SK-N-SH (cell line): ENCODE data around the gene NRM. TPM values are rescaled to one million over a fixed set of nuclear protein-coding genes. Genes with fewer than 3 reads are reported as not detected.
"Not testable (repeated sequence)": the region's sequence is repeated elsewhere in the genome, so short reads cannot be mapped to it uniquely, and the experiment has no call there.

Source experiments
- CTCF ChIA-PET: fragments of 300-600, 350-600 bp; formaldehyde crosslinking; extraction: SDS; loops from one replicate; lab custom pipeline; 2021; lab: Yijun Ruan, JAX
- POLR2A ChIA-PET: fragments of 350-600 bp; sonication (Branson Sonifier 250); formaldehyde crosslinking; extraction: SDS; loops from one replicate; lab custom pipeline; 2020; ENCODE audit warnings: antibody characterized with exemption, inconsistent platforms; lab: Yijun Ruan, JAX
- DNase-seq: peaks from one replicate; pipeline ENCODE4 v3.0.0; 2012
- H2AFZ ChIP-seq: fragments of 200-600 bp; sonication (generic); 2 replicates; pipeline ENCODE4 v1.8.1; 2016; ENCODE audit warnings: antibody characterized with exemption, mild to moderate bottlenecking, low read depth
- H3F3A ChIP-seq: fragments of 200-600 bp; sonication (generic); replicated peaks from 2 replicates; pipeline ENCODE3; 2016; ENCODE audit warnings: antibody characterized with exemption, mild to moderate bottlenecking; ENCODE audit not compliant: insufficient read depth
- H3K27ac ChIP-seq, 2 experiments: fragments of 200-500 bp in 1 of 2; fragments of 200-600 bp in 1 of 2; sonication (Bioruptor generic) in 1 of 2; sonication (generic), shearing (Covaris generic) in 1 of 2; 2 replicates each; pipeline versions ENCODE4 v1.5.1 to v1.6.1; 2014 to 2016; ENCODE audit warnings: low read depth in 2 of 2, inconsistent platforms in 1 of 2, low read length in 1 of 2, mild to moderate bottlenecking in 1 of 2, mixed read lengths in 1 of 2
- H3K27me3 ChIP-seq: fragments of 200-600 bp; sonication (generic), shearing (Covaris generic); 2 replicates; pipeline ENCODE4 v1.6.1; 2016; ENCODE audit warnings: mixed run types; ENCODE audit not compliant: insufficient read depth
- H3K36me3 ChIP-seq, 2 experiments: fragments of 200-500 bp in 1 of 2; fragments of 200-600 bp in 1 of 2; sonication (Bioruptor generic) in 1 of 2; sonication (generic) in 1 of 2; replicated peaks in 1 of 2; 2 replicates each; pipeline versions ENCODE3 to v1.5.1; 2014 to 2016; ENCODE audit warnings: low read length in 1 of 2, mild to moderate bottlenecking in 1 of 2; ENCODE audit not compliant: insufficient read depth in 2 of 2, control insufficient read depth in 1 of 2
- H3K4me1 ChIP-seq, 2 experiments: fragments of 200-500 bp in 1 of 2; fragments of 200-600 bp in 1 of 2; sonication (Bioruptor generic) in 1 of 2; sonication (generic), shearing (Covaris generic) in 1 of 2; 2 replicates each; pipeline versions ENCODE4 v1.5.1 to v1.6.1; 2014 to 2016; ENCODE audit warnings: low read depth in 1 of 2, low read length in 1 of 2, mixed run types in 1 of 2; ENCODE audit not compliant: insufficient read depth in 2 of 2, control insufficient read depth in 1 of 2
- H3K4me2 ChIP-seq: fragments of 200-600 bp; sonication (generic), shearing (Covaris generic); 2 replicates; pipeline ENCODE4 v1.6.1; 2017; ENCODE audit warnings: mixed run types
- H3K4me3 ChIP-seq, 2 experiments: fragments of 200-500 bp in 1 of 2; fragments of 200-600 bp in 1 of 2; sonication (Bioruptor generic) in 1 of 2; sonication (generic), shearing (Covaris generic) in 1 of 2; 2 replicates each; pipeline versions ENCODE4 v1.5.1 to v1.8.1; 2014 to 2016; ENCODE audit warnings: low read depth in 2 of 2, inconsistent platforms in 1 of 2, low read length in 1 of 2, mild to moderate bottlenecking in 1 of 2, mixed read lengths in 1 of 2, moderate library complexity in 1 of 2
- H3K79me2 ChIP-seq: fragments of 200-600 bp; sonication (generic); 2 replicates; pipeline ENCODE4 v1.8.1; 2017; ENCODE audit warnings: mild to moderate bottlenecking; ENCODE audit not compliant: insufficient read depth
- H3K9ac ChIP-seq: fragments of 200-600 bp; sonication (generic); 2 replicates; pipeline ENCODE4 v1.6.1; 2017; ENCODE audit warnings: mixed run types
- H3K9me2 ChIP-seq: fragments of 200-600 bp; sonication (generic); 2 replicates; pipeline ENCODE4 v1.6.1; 2017; ENCODE audit warnings: mixed run types
- H3K9me3 ChIP-seq: fragments of 200-600 bp; sonication (generic); 2 replicates; pipeline ENCODE4 v1.6.1; 2017; ENCODE audit warnings: mixed run types, mild to moderate bottlenecking, moderate library complexity
- H4K20me1 ChIP-seq: fragments of 200-600 bp; sonication (generic); 2 replicates; pipeline ENCODE4 v1.6.1; 2017; ENCODE audit warnings: mild to moderate bottlenecking, mixed run types; ENCODE audit not compliant: insufficient read depth
- EZH2phosphoT487 ChIP-seq: fragments of 200-600 bp; sonication (generic); IDR thresholded peaks from 2 replicates; pipeline ENCODE4 v1.6.1; 2017; ENCODE audit warnings: low read depth, mixed run types, mild to moderate bottlenecking, antibody characterized with exemption, moderate library complexity, borderline replicate concordance
- FOSL2 ChIP-seq: IDR thresholded peaks from 2 replicates; pipeline ENCODE4 v1.4.0; 2012; ENCODE audit warnings: low read depth, mild to moderate bottlenecking, moderate library complexity, borderline replicate concordance
- FOXJ3 ChIP-seq: sonication (generic); formaldehyde crosslinking; IDR thresholded peaks from 2 replicates; pipeline ENCODE4 v1.5.1; 2020; ENCODE audit warnings: mild to moderate bottlenecking, missing genetic modification reagents
- GABPA ChIP-seq: IDR thresholded peaks from 2 replicates; pipeline ENCODE4 v1.4.0; 2012; ENCODE audit warnings: low read depth, mild to moderate bottlenecking
- IRF3 ChIP-seq: fragments of 150-350 bp; IDR thresholded peaks from 2 replicates; pipeline ENCODE4 v1.6.1; 2016; ENCODE audit warnings: mild to moderate bottlenecking, low read depth, low read length
- MEF2A ChIP-seq: IDR thresholded peaks from 2 replicates; pipeline ENCODE4 v1.4.0; 2012; ENCODE audit warnings: low read depth, borderline replicate concordance
- MXI1 ChIP-seq: IDR thresholded peaks from 2 replicates; pipeline ENCODE4 v1.6.1; 2012; ENCODE audit warnings: mild to moderate bottlenecking, low read depth, low read length, improper control_type of control experiment
- POLR2AphosphoS5 ChIP-seq: IDR thresholded peaks from 2 replicates; pipeline ENCODE4 v1.6.1; 2012; ENCODE audit warnings: low read depth, low read length
- RCOR1 ChIP-seq: fragments of 150-350 bp; IDR thresholded peaks from 2 replicates; pipeline ENCODE4 v1.6.1; 2017; ENCODE audit warnings: antibody characterized with exemption, low read length
- RFX5 ChIP-seq: IDR thresholded peaks from 2 replicates; pipeline ENCODE4 v1.6.1; 2012; ENCODE audit warnings: mild to moderate bottlenecking, improper control_type of control experiment, low read length
- RXRA ChIP-seq: IDR thresholded peaks from 2 replicates; pipeline ENCODE4 v1.4.0; 2012; ENCODE audit warnings: low read depth, mild to moderate bottlenecking, borderline replicate concordance
- USF1 ChIP-seq: IDR thresholded peaks from 2 replicates; pipeline ENCODE4 v1.4.0; 2012; ENCODE audit warnings: low read depth, borderline replicate concordance
- USF2 ChIP-seq: fragments of 150-350 bp; IDR thresholded peaks from 2 replicates; pipeline ENCODE4 v1.6.1; 2017; ENCODE audit warnings: antibody characterized with exemption, low read length, low read depth, borderline replicate concordance
- ZBTB33 ChIP-seq: IDR thresholded peaks from 2 replicates; pipeline ENCODE4 v1.4.0; 2012; ENCODE audit warnings: low read depth, borderline replicate concordance
- WGBS: methylation state at CpG from one replicate; pipeline ENCODE4 v1.1.6; 2017; ENCODE audit warnings: low lambda C conversion rate; 5-methylcytosine and 5-hydroxymethylcytosine counted together
- polyA plus RNA-seq, 3 experiments: library from polyadenylated mRNA; depleted of rRNA; stranded (reverse); fragments of >200 nt; gene quantifications; 2 replicates each; pipeline ENCODE4 v1.2.3, GENCODE V29; 2012

NRM gene
- polyA plus RNA-seq, 1 of the 3 experiments (the other 2 are of a cell fraction) = 26.8 TPM

GRCh38 chr6:30724906-30725667 lies 34.3 kb upstream of the NRM start:
- CTCF ChIA-PET = interaction anchor here (1.0 to 42.4 kb wide), 6 partner anchors 13 to 189 kb away, joined by 3 to 838 read pairs (median 4); partner anchors contain the start of genes DHX16, FLOT1, NRM and PPP1R18
- peaks cover 45 to 53% of the 10 kb centered on the region in 2 experiments for H3K36me3 ChIP-seq
- H3K4me1 ChIP-seq = peaks cover 21 to 31% of the 10 kb centered on the region in 2 experiments
- no peak overlapping the region for H2AFZ ChIP-seq
- H3F3A ChIP-seq = peaks cover 88% of the 10 kb centered on the region
- no peaks in the 10 kb centered on the region for H3K9me2 ChIP-seq
- H3K4me2 ChIP-seq = peak overlapping the region; percentile 91
- peaks cover 55% of the 10 kb centered on the region for H3K79me2 ChIP-seq
- H3K27me3 ChIP-seq = no peaks in the 10 kb centered on the region
- no peaks in the 10 kb centered on the region for H3K9me3 ChIP-seq
- peaks cover 58% of the 10 kb centered on the region for H4K20me1 ChIP-seq
- H3K4me3 ChIP-seq = peak overlapping the region in 1 of 2 experiments; percentile 15; a peak in 1 of 4 replicates
- TF ChIP-seq RCOR1 = no peak
- TF ChIP-seq RXRA = no peak
- TF ChIP-seq FOXJ3 (CRISPR knock-in tag) = no peak
- 0 out of 2 replicates have a peak, but pooled peaks have one; percentile 47 for TF ChIP-seq ZBTB33
- no peak for TF ChIP-seq IRF3
- TF ChIP-seq MXI1 = no peak
- TF ChIP-seq EZH2phosphoT487 = no peak
- TF ChIP-seq USF2 = no peak
- TF ChIP-seq RFX5 = no peak
- TF ChIP-seq POLR2AphosphoS5 = peak; percentile 60; the same call in 1 of the 2 replicates
- TF ChIP-seq MEF2A = no peak
- TF ChIP-seq USF1 = no peak
- TF ChIP-seq GABPA = no peak
- no peak for TF ChIP-seq FOSL2
- no peak for DNase-seq
- peak overlapping the region; percentile 44 to 93 for H3K27ac ChIP-seq
- H3K9ac ChIP-seq = peak overlapping the region; percentile 100; the same call in 1 of the 2 replicates
- POLR2A ChIA-PET = interaction anchor here (0.6 to 1.9 kb wide), 4 partner anchors 46 to 108 kb away, joined by 3 to 8 read pairs (median 4); partner anchors contain the start of genes DHX16 and PPP1R10
- 59% methylated on average over 6 of the region's 6 CpGs for WGBS

GRCh38 chr6:30723843-30724741 lies 33.3 kb upstream of the NRM start:
- not testable (repeated sequence) for H2AFZ ChIP-seq, H3K27me3 ChIP-seq, DNase-seq, H3K9me2 ChIP-seq, H3K9me3 ChIP-seq
- 39% methylated on average over 12 of the region's 29 CpGs for WGBS
- peaks cover 35 to 44% of the 10 kb centered on the region in 2 experiments for H3K36me3 ChIP-seq
- POLR2A ChIA-PET = interaction anchor here (0.6 to 1.9 kb wide), 4 partner anchors 8 to 107 kb away, joined by 4 to 8 read pairs (median 4); partner anchors contain the start of genes DHX16 and PPP1R10
- peaks cover 24 to 37% of the 10 kb centered on the region in 2 experiments for H3K4me1 ChIP-seq
- peak overlapping the region; percentile 25 to 93; a peak in 3 of 4 replicates for H3K4me3 ChIP-seq
- peaks cover 58% of the 10 kb centered on the region for H4K20me1 ChIP-seq
- H3K4me2 ChIP-seq = peak overlapping the region; percentile 91
- H3K79me2 ChIP-seq = peaks cover 64% of the 10 kb centered on the region
- H3F3A ChIP-seq = peaks cover 78% of the 10 kb centered on the region
- H3K27ac ChIP-seq = peak overlapping the region; percentile 56 to 93
- CTCF ChIA-PET = interaction anchor here (0.7 to 42.4 kb wide), 8 partner anchors 9 to 190 kb away, joined by 3 to 838 read pairs (median 4); partner anchors contain the start of genes DHX16, FLOT1, NRM and PPP1R18
- H3K9ac ChIP-seq = peak overlapping the region; percentile 100
